Ureter (tissue), 1 donor: ENCODE measurements around the gene PLCL1. TPM values are rescaled to one million over a fixed set of nuclear protein-coding genes. Genes with fewer than 3 reads are reported as not detected.

Source experiments
- DNase-seq: peaks from one replicate; pipeline ENCODE4 v3.0.0-alpha.2; 2020; ENCODE audit warnings: low spot score
- total RNA-seq: library from RNA; stranded (reverse); gene quantifications from one replicate; pipeline ENCODE4 v1.2.4, GENCODE V29; 2023
- donor health status: DM: yes; HTN: yes; CAD: no.

Gene PLCL1
- total RNA-seq, 1 donor from 2014 or later = 2.9 TPM

DNA sequence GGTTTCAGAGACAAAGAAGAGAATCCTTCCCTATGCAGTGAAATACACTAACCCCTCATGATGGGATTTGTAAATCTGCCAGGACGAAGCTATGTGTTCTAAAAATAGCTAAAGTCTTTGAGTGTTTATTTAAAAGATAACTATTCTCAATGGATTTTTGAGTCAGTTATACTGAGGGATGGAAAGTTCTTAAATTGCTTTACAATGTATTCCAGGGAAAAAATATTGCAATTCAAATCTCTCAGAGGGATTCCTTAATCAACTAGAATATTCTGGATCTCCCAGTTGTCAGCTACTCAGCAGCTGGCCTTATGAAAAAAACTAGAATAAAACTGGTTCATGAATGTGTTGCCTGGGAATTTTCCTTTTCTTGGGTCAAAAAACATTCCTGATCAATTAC lies 312.4 kb downstream of the PLCL1 start:
- DNase-seq = no peak

DNA sequence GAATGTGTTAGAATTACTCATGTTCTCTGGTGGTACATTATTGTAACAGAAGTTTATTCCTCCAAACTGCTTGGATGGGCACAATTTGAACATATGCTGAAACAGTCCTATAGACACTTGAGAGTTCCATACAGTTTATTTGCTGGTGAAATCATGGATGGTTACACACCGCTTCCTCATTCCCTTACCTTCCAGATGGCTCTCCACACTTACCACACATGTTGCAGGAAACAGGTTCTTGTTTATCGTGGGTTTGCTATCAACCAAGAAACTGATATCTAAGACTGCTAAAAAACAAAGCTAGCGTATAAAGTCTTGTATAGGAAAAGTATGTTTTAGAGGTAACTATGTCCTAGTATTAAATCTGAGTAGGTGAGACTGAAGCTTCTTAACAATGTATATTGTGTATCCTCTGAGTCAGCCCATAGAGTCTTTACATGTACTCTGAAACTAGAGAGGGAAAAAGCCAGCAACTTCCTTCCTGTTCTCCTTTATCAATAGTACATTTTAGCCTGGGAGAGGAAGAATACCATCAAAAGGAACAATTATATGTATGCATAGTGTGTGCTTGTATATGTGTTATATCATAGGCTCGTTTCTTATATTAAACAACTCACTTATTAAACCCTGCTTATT lies 313.1 kb downstream of the PLCL1 start:
- DNase-seq = no peak

DNA sequence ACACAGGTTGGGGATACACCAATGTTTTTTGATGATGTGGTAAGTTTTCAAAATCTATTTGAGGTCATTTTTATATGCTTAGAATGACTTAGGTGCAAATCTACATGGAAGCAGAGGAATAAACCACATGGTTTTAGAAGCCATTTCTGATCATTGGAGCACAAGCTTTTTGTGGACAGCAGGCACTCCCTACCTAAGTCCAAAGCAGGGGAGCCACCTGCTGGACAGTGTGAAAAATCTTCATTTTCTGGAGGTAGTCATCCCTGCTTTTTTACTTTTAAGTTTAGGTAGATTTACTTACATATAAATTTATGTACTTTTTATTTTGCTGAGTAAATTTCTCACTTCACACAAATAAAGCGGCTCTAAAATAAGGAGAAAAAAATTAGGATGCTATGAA lies 323.2 kb downstream of the PLCL1 start:
- DNase-seq = no peak

DNA sequence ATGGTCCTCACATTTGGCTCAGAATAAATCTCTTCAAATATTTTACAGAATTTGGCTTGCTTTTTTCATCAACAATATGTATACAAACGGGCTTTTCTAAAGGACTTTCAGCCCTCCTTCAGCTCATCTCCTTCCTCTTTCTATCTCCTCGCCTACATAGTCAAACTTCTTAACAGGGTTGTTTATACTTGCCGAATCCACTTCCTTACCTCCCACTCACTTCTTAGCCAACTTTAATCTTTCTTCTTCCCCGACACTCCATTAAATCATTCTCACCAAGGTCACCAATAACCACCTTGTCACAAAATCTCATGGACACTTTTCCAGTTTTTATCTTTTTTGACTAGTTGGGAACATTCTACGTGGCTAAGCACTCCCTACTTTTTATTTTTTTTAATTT lies 325.2 kb downstream of the PLCL1 start:
- no peak for DNase-seq

DNA sequence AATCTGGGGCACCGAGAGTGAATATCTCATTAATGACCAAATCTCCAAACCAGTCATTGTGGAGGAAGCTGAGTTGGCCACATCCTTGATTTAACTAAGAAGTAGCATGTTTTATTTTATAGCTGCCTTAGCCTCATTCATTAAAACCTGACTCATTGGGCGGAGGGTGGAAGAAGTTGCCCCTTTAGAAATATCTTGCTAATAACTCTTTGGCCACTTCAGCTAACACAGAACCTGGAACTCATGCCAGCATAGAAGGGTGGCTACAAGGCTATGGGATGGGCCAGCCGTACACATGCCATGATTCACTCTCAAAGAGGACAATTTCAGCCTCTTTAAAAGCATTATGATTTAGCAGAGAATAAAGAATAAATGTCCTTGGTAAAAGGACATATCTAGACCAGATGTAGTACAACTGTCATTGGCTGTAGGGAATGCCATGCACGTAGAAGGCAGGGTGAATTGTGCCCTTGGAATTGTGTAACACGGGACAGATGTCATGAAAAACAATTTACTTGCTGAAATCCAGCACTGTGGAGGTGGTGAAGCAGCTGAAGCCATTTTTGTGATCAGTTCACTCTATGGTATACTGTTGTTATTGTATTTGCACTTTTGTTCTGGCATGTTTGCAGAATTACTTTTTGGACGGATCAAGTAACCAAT lies 330.0 kb downstream of the PLCL1 start:
- DNase-seq = no peak

DNA sequence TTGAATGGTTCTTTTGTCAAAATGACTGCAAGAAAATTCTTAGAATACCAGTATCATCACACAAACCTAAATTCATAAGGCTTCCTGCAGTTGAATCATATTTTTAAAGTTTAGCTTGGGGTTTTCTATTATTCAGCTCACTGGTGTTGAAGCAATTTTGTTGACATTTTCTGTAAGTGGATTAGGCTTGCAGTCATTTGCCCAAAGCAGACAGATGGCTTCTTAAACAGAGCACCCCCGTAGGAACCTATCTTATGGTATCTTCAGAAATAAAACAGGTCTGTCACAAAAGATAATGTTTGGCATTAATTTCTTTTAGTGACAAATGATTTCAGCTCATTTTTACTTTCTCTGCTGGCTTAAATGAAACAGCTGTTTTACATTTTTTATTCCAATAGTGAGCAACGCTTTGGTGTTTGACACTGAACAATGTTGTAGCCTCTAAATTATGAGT lies 331.1 kb downstream of the PLCL1 start:
- DNase-seq = no peak

DNA sequence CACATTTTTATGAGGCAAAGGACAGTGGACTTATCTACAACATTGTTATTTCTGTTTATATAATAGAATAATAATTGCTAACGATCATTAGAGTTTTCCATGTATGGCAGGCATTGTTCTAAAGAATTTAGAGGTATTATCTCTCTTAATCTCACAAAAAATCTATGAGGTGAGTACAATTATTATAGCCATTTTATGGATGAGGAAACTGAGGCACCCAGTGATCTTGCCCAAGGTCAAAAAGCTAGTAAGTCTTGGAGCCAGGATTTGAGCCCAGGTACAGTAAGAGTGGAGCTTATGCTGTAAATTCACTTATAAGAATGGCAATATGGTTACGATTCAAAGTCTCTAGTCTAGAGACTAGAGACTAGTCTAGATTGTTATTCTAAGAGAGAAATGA lies 331.7 kb downstream of the PLCL1 start:
- DNase-seq = no peak

DNA sequence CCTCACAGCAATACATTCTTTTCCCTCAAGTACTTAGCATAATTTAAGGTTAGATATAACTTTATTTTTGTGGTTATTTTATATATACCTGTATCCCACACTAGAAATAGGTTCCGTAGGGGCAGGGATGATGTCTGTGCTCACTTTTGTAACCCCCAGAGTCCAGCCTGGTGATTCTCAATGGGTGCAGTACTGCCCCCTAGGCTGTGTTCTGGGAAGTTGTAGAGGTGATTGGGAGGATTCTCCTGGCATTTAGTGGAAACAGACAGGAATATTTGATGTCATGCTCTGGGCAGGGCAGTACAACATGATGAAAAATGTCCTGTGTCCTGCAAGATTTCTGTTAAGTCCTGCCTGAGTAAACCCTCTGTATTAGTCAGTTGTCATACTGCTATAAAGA lies 333.3 kb downstream of the PLCL1 start:
- no peak for DNase-seq

DNA sequence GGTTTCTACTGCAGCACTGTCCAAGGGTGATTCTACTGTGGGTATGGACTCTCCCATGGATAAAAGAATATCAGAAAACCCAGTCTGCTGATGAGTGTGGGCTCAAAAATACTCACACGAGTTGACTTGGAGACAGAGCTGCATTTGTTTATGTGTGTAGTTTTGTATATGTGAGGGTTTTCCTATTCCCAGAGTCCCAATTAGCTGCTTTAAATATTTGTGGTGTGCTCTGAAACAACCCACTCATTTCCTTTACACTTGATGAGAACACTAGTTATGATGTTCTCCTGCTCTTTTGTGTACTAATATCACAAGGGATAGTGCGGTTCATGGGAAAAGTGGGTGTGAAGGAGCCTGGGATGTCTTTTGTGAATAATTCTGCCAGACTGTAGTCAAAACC lies 337.3 kb downstream of the PLCL1 start:
- DNase-seq = no peak

DNA sequence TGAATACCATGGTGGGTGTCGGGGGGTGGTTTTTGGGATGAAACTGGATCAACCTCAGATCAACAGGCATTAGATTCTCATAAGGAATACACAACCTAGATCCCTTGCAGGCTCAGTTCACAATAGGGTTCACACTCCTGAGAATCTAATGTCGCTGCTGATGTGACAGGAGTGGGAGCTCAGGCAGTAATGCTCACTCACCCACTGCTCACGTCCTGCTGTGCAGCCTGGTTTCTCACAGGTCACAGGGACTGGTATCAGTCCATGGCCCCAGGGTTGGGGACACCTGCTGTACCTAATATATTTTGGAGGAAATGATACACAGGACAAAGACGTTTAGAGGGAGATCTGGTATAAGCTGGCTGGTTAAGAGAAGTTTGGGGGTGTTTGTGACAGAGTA lies 338.8 kb downstream of the PLCL1 start:
- DNase-seq = no peak

DNA sequence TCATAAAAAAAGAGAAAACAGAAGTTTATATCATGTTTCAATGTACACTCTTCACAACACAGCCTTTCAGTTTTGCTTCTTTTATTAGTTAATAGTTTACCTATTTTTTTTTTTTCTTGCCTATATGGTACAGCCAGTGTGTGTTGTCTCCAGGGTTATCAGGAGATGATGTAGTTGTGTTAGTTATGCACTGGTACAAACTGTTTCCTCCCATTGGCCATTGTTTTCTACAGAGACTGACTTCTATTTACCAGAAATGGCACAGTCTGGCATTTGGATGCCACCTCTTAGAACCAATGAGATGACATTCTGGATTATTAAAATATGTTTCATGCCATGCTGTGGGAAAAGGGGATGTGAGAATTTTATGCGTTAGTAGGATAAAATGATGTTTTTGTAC lies 339.4 kb downstream of the PLCL1 start:
- no peak for DNase-seq

DNA sequence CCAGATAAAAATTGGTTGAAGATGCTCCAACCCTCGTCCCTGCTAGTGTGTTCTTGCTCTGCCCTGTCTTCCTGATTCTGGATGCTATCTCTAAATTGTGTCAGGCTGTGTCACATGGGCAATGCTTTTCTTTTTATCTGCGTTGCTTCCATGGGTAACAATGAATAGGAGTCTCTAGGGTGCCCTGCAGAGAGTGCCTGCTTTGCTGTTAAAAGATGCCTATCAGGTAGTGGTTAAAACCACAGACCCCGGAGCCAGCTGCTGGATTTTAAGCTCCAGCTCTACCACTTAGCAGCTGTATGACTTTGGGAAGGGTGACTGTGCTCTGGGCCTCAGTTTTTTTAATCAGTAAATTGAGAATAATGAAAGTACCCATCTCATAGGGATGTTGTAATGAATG lies 340.3 kb downstream of the PLCL1 start:
- DNase-seq = no peak

DNA sequence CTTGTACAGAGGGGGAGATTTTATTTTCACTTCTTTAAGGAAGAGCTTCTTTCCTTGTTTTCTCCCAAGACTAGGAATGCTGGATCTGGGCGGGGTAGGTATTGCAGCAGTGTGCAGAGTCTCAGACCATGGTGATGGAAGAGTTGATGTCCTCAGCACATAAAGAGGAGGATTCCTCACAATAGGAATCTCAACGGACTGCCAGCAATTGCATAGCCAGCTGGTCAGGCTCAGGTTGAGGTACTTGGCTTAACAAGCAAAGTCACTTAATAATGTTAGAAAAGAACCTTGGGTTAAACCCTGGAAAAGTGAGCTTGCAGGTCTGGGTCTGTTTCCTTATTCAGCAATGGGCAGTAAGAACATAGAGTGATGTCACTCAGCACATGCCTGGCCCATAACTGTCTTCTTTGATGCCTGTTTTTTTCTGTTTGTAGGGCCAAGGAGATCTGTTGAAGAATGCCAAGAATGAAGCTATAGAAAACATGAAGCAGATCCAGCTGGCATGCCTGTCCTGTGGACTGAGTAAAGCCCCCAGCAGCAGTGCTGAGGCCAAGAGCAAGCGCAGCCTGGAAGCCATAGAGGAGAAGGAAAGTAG lies 342.1 kb downstream of the PLCL1 start:
- DNase-seq = no peak

DNA sequence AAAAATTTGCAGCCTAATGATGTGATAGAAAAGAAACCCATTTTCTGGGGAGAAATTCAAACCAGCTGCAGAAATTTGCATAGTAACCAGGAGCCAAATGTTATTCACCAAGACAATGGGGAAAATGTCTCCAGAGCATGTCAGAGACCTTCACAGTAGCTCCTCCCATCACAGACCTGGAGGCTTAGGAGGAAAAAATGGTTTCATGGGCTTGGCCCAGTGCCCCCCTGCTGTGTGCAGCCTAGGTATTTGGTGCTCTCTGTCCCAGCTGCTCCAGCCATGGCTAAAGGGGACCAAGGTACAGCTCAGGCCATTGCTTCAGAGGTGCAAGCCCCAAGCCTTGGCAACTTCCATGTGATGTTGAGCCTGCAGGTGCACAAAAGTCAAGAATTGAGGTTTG lies 352.9 kb downstream of the PLCL1 start:
- DNase-seq = no peak

DNA sequence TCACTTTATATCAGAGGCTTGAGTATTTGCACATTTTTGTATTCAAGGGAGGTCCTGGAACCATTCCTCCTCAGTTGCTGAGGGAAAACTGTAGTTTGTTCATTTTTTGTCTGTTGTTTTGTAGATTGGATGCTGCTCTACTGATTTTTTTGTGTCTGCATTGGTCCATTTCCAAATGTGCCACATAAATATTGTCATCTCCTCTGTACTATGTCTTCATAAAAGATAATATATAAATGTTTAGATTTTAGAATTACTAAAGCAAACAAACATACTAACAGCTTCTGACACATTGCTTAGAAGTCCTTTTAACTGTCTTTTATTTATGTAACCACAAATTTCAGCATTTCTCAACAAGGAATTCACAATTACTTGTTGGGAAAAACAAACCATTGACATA lies 356.8 kb downstream of the PLCL1 start:
- DNase-seq = no peak

DNA sequence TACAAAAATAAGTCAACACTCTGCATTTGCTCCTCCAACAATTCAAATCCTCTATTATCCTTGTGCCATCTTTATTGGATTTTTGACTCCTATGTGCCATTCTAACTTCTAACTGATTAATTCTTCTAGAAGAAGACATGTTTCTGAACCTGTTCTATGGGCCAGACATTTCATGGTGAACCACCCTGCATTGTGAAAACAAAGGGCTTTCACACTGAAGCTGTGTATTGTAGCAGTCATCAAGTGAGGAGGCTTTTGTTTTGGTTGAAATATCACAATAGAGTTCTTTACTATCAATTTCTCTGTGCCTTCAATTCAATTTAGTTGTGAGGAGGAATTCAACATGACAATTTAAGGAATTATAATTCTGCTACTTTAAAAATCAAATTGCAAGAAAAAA lies 357.9 kb downstream of the PLCL1 start:
- DNase-seq = no peak

DNA sequence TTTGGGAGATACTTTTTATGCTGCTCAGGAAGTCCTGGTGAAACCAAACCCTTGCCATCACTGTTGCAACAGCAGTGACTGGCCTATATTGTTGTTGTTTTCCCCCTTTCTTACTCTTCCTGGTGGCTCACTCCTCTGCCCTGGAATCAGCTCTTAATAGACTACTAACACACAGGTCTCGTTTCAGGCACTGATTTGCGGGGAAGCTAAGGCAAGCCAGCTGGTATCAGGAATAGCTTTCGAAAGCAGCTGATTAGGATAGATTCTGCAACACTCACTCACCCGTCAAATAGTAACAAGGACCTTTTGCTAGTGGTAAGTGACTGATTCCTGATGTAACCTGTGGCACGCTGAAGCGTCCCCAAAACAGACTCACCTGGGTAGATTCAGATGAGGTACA lies 360.4 kb downstream of the PLCL1 start:
- no peak for DNase-seq

DNA sequence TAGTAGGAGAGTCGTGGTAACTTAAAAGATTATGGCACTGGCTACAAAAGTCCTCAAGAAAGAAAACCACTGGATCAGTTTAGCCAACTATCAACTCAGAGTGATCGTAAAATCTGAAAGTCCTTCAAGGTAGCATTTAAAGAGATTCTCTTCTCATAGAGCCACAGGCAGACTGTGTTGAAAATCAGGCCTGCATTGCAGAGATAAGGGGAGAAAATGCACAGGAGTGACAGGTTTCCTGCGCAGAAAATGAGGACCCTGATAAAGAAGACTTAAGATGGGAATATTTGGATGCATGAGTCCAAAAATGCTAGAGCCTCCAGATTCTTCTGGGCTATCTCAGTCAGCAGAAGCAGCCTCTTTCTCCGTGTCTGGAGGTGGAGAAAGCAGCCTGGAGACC lies 360.9 kb downstream of the PLCL1 start:
- DNase-seq = no peak

DNA sequence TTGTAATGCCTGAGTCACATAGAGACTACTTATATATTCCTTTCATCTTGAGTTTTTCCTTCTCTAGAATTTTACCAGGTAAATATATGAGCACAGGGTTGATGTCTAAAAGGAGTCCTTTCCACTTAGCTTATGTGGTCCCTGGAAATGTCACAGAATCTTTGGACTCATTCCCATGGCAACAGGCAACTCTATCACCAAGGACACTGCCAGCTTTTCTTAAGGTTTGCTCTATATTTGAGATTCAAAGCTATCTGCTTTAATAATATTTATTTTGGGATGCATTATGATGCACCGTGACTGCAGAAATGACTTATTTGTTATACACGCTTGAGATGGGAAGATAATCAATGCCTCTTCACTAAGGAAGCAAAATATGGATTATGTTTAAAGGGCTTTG lies 363.0 kb downstream of the PLCL1 start:
- no peak for DNase-seq

DNA sequence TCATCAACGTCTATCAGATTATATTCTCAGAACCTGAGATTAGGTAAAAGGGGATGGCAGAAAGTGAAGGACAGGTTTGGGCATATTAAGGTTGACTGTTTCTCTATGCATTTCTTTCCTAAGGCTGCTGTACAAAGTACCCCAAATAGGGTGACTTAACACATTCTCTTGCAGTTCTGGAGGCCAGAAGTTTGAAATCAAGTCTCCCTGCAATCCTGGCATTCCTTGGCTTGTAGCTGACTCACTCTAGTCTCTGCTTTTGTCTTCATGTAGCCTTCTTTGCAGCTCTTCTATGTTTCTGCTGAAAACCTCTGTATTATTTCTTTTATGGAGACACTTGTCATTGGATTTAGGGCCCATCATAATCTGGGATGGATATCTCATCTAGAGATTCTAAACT lies 364.3 kb downstream of the PLCL1 start:
- no peak for DNase-seq

DNA sequence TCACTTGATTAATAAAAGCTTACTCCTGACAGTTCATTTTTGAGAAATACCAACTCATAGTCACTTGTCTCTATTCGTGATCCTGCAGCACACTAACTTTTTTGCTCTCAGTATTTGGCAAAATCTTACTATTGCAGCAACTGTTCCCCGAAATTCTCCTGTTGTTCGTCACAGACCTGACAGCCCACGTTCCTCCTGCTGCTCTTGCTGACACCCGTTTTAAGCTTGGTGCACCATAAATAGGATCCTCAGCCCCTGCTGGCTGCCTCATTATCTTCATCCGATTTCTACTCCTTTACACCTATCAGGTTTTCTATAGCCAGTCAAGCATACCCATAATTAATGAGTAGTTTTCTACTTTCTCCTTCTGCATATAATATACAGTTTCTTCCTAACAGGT lies 368.8 kb downstream of the PLCL1 start:
- no peak for DNase-seq

DNA sequence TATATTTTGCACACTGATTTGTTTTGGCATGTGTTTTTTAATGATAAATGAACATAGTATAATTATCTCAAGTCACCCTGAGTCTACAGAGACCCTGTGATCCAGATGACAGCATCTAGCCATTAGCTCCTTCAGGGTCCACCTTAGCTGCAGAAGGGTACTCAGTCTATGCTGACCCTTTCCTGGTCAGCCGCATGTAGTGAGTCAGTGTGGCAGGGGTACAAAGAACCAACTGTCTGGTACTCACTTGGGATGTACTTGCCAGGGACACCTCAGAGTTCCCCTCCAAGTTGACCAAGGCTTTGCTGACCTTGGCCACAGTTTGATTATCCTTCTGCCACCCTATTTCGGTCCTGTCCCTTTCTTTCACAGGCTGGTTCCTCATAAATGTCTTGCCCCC lies 369.5 kb downstream of the PLCL1 start:
- no peak for DNase-seq

DNA sequence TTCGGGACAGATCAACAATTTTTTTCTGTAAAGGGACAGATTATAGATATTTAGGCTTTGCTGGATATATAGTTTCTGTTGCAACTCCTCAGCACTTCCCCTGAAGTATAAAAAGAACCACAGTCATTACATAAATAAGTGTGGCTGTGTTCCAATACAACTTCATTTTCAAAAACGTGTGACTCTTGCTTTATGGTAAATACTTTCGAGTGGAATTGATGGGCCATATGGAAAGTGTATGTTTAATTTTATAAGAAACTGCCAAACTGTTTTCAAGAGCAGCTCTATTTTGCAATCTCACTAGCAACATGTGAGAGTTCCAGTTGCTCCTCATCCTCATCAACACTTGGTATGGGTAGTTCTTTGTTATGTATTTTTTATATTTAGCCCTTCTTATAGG lies 370.9 kb downstream of the PLCL1 start:
- no peak for DNase-seq

DNA sequence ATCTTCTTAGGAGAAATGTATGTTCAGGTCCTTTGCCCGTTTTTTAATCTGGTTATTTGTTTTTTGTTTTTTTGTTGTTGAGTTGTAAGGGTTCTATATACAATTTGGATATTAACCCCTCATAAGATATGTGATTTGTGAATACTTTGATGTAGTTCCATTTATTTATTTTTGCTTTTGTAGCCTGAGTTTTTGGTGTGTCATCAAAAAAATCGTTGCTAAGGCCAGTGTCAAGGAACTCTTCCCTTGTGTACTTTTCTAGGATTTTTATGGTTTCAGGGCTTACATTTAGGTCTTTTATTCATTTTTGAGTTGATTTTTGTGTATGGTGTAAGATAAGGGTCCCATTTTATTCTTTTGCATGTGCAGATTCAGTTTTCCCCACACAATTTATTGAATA lies 372.6 kb downstream of the PLCL1 start:
- DNase-seq = no peak
